ENCODE results near the gene ARFGAP1.

DNA sequence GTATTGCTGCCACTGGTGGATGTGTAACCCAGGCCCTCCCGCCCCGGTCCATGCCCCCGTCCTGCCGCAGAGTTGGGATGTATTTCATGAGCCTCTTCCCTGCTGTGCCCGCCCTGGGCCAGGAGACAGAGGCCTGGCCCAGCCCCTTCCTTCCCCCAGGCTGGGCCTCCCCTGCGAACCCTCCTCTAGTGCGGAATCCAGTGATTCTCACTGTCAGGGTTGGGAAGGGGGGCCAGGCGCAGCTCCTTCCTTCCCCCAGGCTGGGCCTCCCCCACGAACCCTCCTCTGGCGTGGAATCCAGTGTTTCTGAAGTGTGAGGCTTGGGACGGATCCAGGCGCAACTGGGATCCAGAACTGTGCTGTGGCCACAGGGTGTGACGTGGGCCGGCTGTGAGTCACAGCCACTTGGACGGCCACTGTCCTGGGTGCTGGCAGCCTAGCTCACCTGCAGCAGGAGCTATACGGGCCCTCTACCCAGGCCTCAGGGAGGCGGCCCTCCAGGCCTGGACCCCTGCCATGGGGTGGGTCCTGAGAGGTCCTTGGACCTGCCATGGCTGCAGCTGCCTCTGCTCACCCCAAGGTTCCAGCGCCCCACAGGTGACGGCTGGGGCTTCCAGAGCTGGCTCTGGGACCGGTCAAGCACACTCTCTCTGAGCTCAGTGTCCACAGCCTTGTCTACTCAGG is 48.7 kb downstream of the ARFGAP1 start:
- TF ChIP-seq, protein P1, sequence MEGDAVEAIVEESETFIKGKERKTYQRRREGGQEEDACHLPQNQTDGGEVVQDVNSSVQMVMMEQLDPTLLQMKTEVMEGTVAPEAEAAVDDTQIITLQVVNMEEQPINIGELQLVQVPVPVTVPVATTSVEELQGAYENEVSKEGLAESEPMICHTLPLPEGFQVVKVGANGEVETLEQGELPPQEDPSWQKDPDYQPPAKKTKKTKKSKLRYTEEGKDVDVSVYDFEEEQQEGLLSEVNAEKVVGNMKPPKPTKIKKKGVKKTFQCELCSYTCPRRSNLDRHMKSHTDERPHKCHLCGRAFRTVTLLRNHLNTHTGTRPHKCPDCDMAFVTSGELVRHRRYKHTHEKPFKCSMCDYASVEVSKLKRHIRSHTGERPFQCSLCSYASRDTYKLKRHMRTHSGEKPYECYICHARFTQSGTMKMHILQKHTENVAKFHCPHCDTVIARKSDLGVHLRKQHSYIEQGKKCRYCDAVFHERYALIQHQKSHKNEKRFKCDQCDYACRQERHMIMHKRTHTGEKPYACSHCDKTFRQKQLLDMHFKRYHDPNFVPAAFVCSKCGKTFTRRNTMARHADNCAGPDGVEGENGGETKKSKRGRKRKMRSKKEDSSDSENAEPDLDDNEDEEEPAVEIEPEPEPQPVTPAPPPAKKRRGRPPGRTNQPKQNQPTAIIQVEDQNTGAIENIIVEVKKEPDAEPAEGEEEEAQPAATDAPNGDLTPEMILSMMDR (optimal IDR thresholded peaks at IDR 0.05 in 1 of 3, IDR thresholded peaks at IDR 0.05 in 1 of 3, conservative IDR thresholded peaks at IDR 0.05 in 1 of 3; ENCODE audit: extremely low read depth in 1 of 3, insufficient read depth in 2 of 3, low read length in 3 of 3) = no peak
- TF ChIP-seq EZH2 (IDR thresholded peaks at IDR 0.05; ENCODE audit: low read length) = no peak
